Spleen (tissue), 11 donors: ENCODE measurements around the gene LIN37. TPM values are rescaled to one million over a fixed set of nuclear protein-coding genes. Genes with fewer than 3 reads are reported as not detected.

Source experiments
- DNase-seq: peaks from one replicate; pipeline ENCODE4 v3.0.0-alpha.2; 2020
- H3K27ac ChIP-seq, 8 donors: fragments of 200-600 bp; sonication (generic) in 7 of 8; 1 replicate in 4 of 8; 2 replicates in 4 of 8; pipeline versions ENCODE4 v1.5.0 to v1.8.0; 2016 to 2021; ENCODE audit warnings: inconsistent platforms in 4 of 8, mild to moderate bottlenecking in 4 of 8, moderate library complexity in 1 of 8
- H3K27me3 ChIP-seq, 7 donors: fragments of 200-600 bp; sonication (generic) in 6 of 7; replicated peaks in 1 of 7; 1 replicate in 4 of 7; 2 replicates in 3 of 7; pipeline versions ENCODE4 v1.5.0 to v1.8.0; 2016 to 2021; ENCODE audit warnings: inconsistent platforms in 3 of 7, mild to moderate bottlenecking in 1 of 7
- H3K36me3 ChIP-seq, 6 donors: fragments of 200-600 bp; sonication (generic) in 5 of 6; 1 replicate in 4 of 6; 2 replicates in 2 of 6; pipeline versions ENCODE4 v1.5.0 to v1.8.0; 2016 to 2021; ENCODE audit warnings: inconsistent platforms in 2 of 6
- H3K4me1 ChIP-seq, 6 donors: fragments of 200-600 bp; sonication (generic) in 5 of 6; 1 replicate in 3 of 6; 2 replicates in 3 of 6; pipeline versions ENCODE4 v1.5.0 to v1.8.0; 2016 to 2021; ENCODE audit warnings: inconsistent platforms in 3 of 6
- H3K4me3 ChIP-seq, 8 donors: fragments of 200-600 bp; sonication (generic) in 7 of 8; 1 replicate in 4 of 8; 2 replicates in 4 of 8; pipeline versions ENCODE4 v1.5.0 to v1.8.0; 2016 to 2021; ENCODE audit warnings: inconsistent platforms in 4 of 8, mild to moderate bottlenecking in 4 of 8, moderate library complexity in 2 of 8
- H3K9me3 ChIP-seq, 8 donors: fragments of 200-600 bp; sonication (generic) in 7 of 8; 1 replicate in 4 of 8; 2 replicates in 4 of 8; pipeline versions ENCODE4 v1.5.0 to v1.8.0; 2016 to 2021; ENCODE audit warnings: inconsistent platforms in 4 of 8
- POLR2A ChIP-seq, 3 donors: fragments of 450-650 bp; IDR thresholded peaks; one replicate each; pipeline ENCODE4 v1.5.1; 2017; ENCODE audit warnings: antibody characterized with exemption in 3 of 3, mild to moderate bottlenecking in 1 of 3
- POLR2AphosphoS5 ChIP-seq, 3 donors: sonication (generic); formaldehyde crosslinking; IDR thresholded peaks; one replicate each; pipeline ENCODE4 v1.5.1; 2017; ENCODE audit warnings: antibody characterized with exemption in 3 of 3
- WGBS, 5 donors: extraction: QIAGEN DNeasy Blood & Tissue Kit in 3 of 5; methylation state at CpG; one replicate each; pipeline versions ENCODE4 v1.1.5 to v1.1.7; 2013 to 2018; 5-methylcytosine and 5-hydroxymethylcytosine counted together
- intact Hi-C: fragments of 100-400 bp; cut with DNase I; formaldehyde crosslinking; loops from one replicate; pipeline ENCODE4 v1.15.0; 2023; ENCODE audit warnings: low total_unique reads
- polyA plus RNA-seq, 3 donors: library from polyadenylated mRNA; stranded (reverse); fragments of 200-250 nt; gene quantifications; one replicate each; pipeline ENCODE4 v1.2.1, GENCODE V29; 2013
- total RNA-seq, 7 donors: library from RNA; depleted of rRNA in 3 of 7; stranded (reverse); fragments of >200 nt in 3 of 7; fragmentation: NEBNext Ultra II Directional in 4 of 7; extraction: Animal tissue kit (Norgen Biotek cat#: 25700) in 4 of 7; gene quantifications; one replicate each; pipeline versions ENCODE4 v1.1.0 to v1.2.1, GENCODE V29; 2016 to 2021
- TF ChIP-seq, protein P1 (sequence below), 11 experiments: fragments of 200-600 bp in 7 of 11; fragments of 450-650 bp in 4 of 11; sonication (generic) in 4 of 11; IDR thresholded peaks in 8 of 11; conservative IDR thresholded peaks in 3 of 11; 1 replicate in 7 of 11; 2 replicates in 4 of 11; pipeline versions ENCODE4 v1.4.0 to v1.8.0; 2016 to 2021; ENCODE audit warnings: antibody characterized with exemption in 11 of 11, inconsistent platforms in 4 of 11, mild to moderate bottlenecking in 1 of 11
- donor health status: healthy with polysubstance abuse.
- donor health status: DM: no; HTN: no; CAD: no; lungs with moderate emphysema.
- donor health status: DM: no; HTN: no; CAD: no.
- donor health status: Bipolar disorder and iron deficiency.
- donor health status: healthy.
- donor health status: DM: no; HTN: no; CAD: no.
- donor health status: DM: yes; HTN: yes; CAD: no.

Gene LIN37
- total and polyA plus RNA-seq, 10 donors: 7.0 to 28.5 (median 14.2) TPM

DNA sequence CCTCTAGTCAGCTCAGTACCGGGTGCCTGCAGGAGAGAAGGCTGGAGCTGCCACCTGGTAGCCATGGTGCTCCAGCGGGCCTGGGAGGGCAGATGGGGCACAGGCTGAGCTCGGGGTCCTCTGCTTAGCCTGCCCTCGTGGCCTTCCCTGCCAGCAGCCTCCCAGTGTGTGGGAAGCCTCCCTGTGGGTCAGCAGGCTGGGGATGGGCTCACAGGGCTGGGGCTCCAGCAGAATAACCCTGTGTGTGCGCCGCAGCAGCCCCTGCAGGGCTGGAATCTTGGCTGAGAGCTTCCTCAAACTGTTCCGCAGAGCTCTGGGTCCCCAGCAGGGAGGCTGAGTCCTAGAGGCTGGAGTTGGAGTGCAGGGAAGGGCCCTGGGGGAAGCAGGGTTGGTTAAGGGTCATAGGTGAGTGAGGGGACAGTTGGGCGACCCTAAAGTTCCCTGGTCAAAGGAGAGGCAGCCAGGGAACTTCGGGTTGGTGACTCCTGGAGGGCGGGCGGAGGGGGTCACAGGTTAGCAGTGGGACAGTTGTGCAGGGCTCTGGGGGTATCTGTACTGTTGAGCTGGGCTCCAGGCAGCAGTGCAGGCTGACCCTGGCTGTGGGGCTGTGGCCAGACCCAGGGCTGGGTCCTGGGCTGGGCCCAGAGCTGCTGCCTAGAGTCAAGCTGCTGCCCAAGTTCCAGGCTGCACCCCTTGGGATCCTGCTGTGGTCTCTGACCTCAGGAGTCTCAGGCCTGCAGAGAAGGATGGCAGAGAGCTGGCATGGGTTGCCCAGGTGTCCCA, 41.0 kb downstream of the LIN37 start:
- no peaks in the 10 kb centered on the region for H3K9me3 ChIP-seq
- H3K4me3 ChIP-seq: no peak overlapping the region
- peaks cover 0 to 34% (median 5%) of the 10 kb centered on the region in 6 donors for H3K36me3 ChIP-seq
- H3K4me1 ChIP-seq: no peaks in the 10 kb centered on the region
- intact Hi-C loops: no loop called here
- TF ChIP-seq, protein P1, sequence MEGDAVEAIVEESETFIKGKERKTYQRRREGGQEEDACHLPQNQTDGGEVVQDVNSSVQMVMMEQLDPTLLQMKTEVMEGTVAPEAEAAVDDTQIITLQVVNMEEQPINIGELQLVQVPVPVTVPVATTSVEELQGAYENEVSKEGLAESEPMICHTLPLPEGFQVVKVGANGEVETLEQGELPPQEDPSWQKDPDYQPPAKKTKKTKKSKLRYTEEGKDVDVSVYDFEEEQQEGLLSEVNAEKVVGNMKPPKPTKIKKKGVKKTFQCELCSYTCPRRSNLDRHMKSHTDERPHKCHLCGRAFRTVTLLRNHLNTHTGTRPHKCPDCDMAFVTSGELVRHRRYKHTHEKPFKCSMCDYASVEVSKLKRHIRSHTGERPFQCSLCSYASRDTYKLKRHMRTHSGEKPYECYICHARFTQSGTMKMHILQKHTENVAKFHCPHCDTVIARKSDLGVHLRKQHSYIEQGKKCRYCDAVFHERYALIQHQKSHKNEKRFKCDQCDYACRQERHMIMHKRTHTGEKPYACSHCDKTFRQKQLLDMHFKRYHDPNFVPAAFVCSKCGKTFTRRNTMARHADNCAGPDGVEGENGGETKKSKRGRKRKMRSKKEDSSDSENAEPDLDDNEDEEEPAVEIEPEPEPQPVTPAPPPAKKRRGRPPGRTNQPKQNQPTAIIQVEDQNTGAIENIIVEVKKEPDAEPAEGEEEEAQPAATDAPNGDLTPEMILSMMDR (IDR thresholded peaks at IDR 0.05 in 8 of 11, conservative IDR thresholded peaks at IDR 0.05 in 3 of 11): no peak
- TF ChIP-seq POLR2A (IDR thresholded peaks at IDR 0.05): no peak
- no peak for TF ChIP-seq POLR2AphosphoS5 (IDR thresholded peaks at IDR 0.05)
- WGBS, 5 donors: 85 to 92% (median 90%) methylated on average over 6 to 11 of the region's 11 CpGs
- DNase-seq: no peak
- no peak overlapping the region for H3K27ac ChIP-seq
- peaks cover 0 to 24% (median 0%) of the 10 kb centered on the region in 7 donors for H3K27me3 ChIP-seq

DNA sequence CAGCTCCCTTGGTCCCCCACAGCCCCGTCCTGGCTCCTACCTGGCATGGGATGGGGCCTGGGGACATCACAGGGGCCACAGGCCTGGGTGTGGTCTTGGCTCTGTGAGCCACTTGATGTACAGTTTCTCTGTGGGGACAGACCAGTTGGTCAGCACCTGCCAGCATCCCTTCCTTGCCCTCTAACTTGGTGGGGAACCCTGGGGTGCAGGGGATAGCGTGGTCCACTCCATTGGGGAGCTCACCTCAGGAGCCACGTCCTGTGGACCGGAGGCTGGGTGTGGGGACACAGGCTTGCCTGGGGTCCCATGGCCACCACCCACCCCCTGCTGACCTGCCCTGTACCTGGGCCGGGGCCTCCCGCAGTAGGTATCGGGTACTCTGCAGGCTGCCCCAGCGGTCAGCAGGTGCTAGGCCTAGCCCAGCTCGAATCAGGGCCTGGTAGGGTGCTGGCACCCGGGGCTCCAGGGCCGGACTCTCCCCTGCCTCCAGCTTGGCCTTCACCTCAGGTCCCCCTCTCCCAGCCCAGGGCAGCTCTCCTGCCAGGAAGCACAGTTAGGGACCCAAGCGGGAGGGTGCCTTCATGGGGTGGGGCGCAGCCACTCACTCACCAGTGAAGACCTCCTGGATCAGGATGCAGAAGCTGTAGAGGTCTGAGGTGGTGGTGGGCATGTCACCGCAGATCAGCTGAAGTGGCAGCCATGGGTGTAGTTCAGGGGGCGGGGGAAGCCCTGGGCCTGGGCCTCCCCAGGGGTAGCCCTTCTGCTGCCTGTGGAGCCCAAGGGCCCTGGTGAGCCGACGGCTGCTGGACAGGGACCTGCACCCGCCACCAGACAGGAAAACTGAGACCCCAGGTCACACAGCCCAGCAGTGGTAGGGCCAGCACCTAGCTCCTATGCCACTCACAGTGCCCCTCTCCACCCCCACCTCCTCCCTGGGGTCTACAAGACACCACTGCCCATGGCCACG, 41.9 kb downstream of the LIN37 start:
- Histone ChIP-seq H3K9me3 (no peaks in the 10 kb centered on the region), H3K27ac (no peak overlapping the region), H3K4me1 (no peaks in the 10 kb centered on the region), H3K4me3 (no peak overlapping the region), H3K27me3 (peaks cover 0 to 30% (median 0%) of the 10 kb centered on the region in 7 donors), H3K36me3 (peaks cover 0 to 25% (median 1%) of the 10 kb centered on the region in 6 donors)
- DNase-seq: no peak
- intact Hi-C loops: no loop called here
- 84 to 93% (median 88%) methylated on average over 5 to 19 of the region's 19 CpGs for WGBS, 5 donors
- TF ChIP-seq POLR2AphosphoS5 (IDR thresholded peaks at IDR 0.05): no peak
- no peak for TF ChIP-seq POLR2A (IDR thresholded peaks at IDR 0.05)
- TF ChIP-seq, protein P1 (IDR thresholded peaks at IDR 0.05 in 8 of 11, conservative IDR thresholded peaks at IDR 0.05 in 3 of 11): no peak

DNA sequence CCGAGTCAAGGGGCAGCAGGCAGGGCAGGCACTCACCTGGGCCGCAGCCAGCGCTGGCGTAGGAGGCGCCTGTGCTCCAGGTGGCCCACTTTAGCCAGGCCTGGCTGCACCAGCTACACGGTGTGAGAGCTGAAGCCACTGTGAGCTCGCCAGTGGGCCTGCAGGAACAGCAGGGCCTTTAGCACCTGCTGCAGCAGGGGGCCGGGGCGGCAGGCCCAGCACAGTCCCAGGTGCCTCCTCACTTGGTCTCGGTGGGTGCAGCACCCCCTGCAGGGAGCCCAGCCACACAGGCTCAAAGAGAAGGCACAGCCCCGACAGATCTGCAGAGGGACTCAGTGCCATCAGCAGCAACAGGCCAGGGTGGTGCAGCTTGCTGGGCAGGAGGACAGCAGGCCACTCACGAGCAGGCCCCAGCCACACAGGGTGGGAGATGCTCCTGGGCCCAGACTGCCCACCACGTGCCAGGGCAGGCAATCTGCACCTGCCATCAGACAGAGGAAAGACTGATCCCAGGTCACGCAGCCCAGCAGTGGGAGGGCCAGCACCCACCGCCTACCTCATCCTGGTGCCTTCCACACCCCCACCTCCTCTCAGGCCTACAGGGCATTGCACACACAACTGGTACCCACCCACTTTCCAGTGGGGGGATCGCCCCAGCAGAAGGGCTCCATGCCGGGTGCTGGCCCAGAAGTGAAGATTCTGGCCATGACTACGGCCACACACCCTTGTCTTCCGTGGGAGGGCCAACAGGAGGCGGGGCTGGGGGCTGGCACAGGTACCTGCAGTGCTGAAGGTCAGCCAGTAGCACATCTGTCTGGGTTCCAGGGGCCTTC, 42.8 kb downstream of the LIN37 start:
- TF ChIP-seq POLR2AphosphoS5 (IDR thresholded peaks at IDR 0.05) (peak in 1 of 3 donors; percentile 20), POLR2A (IDR thresholded peaks at IDR 0.05) (no peak)
- TF ChIP-seq, protein P1 (IDR thresholded peaks at IDR 0.05 in 8 of 11, conservative IDR thresholded peaks at IDR 0.05 in 3 of 11): no peak
- Histone ChIP-seq H3K36me3 (peaks cover 0 to 16% (median 0%) of the 10 kb centered on the region in 6 donors), H3K9me3 (no peaks in the 10 kb centered on the region), H3K27ac (no peak overlapping the region), H3K4me1 (no peaks in the 10 kb centered on the region), H3K27me3 (peaks cover 0 to 38% (median 0%) of the 10 kb centered on the region in 7 donors), H3K4me3 (no peak overlapping the region)
- intact Hi-C loops: no loop called here
- 52 to 81% (median 72%) methylated on average over 5 to 20 of the region's 20 CpGs for WGBS, 5 donors
- no peak for DNase-seq
